OCI-LY1 (cell line): ENCODE results near the gene MTF1.

Experiments used
- H2AFZ ChIP-seq: fragments of 200-600 bp; sonication (generic), shearing (Covaris generic); 2 replicates; pipeline ENCODE4 v1.6.0; 2014; ENCODE audit warnings: antibody characterized with exemption, mild to moderate bottlenecking, low read length
- H3F3A ChIP-seq: fragments of 200-600 bp; sonication (generic), shearing (Covaris generic); 2 replicates; pipeline ENCODE4 v1.6.0; 2014; ENCODE audit warnings: mild to moderate bottlenecking, antibody characterized with exemption, low read length, moderate library complexity; ENCODE audit not compliant: insufficient read depth
- H3K27ac ChIP-seq: fragments of 200-600 bp; sonication (generic); 2 replicates; pipeline ENCODE4 v1.5.1; 2014; ENCODE audit warnings: low read length, mixed run types, mild to moderate bottlenecking, low read depth; ENCODE audit not compliant: poor library complexity, severe bottlenecking
- H3K27me3 ChIP-seq: fragments of 200-600 bp; sonication (generic); 2 replicates; pipeline ENCODE4 v1.6.0; 2014; ENCODE audit warnings: antibody characterized with exemption, mild to moderate bottlenecking, low read length, moderate library complexity; ENCODE audit not compliant: insufficient read depth
- H3K36me3 ChIP-seq: fragments of 200-600 bp; sonication (generic); 2 replicates; pipeline ENCODE4 v1.6.1; 2014; ENCODE audit warnings: mild to moderate bottlenecking, antibody characterized with exemption, low read length, moderate library complexity, mixed read lengths; ENCODE audit not compliant: insufficient read depth
- H3K4me1 ChIP-seq: fragments of 200-600 bp; sonication (generic); 2 replicates; pipeline ENCODE4 v1.5.1; 2014; ENCODE audit warnings: mild to moderate bottlenecking, low read length, moderate library complexity; ENCODE audit not compliant: insufficient read depth, severe bottlenecking
- H3K4me2 ChIP-seq: fragments of 200-600 bp; sonication (generic), shearing (Covaris generic); 2 replicates; pipeline ENCODE4 v1.6.1; 2014; ENCODE audit warnings: low read length
- H3K4me3 ChIP-seq: fragments of 200-600 bp; sonication (generic); 2 replicates; pipeline ENCODE4 v1.5.1; 2014; ENCODE audit warnings: low read length, low read depth, mild to moderate bottlenecking, mixed read lengths; ENCODE audit not compliant: poor library complexity, severe bottlenecking
- H3K79me2 ChIP-seq: fragments of 200-600 bp; shearing (Covaris generic); 2 replicates; pipeline ENCODE4 v1.6.1; 2016; ENCODE audit warnings: mixed run types, low read length, mixed read lengths; ENCODE audit not compliant: insufficient read depth
- H3K9ac ChIP-seq: fragments of 200-600 bp; sonication (generic), shearing (Covaris generic); 2 replicates; pipeline ENCODE4 v1.6.1; 2014; ENCODE audit warnings: mild to moderate bottlenecking, low read length, mixed read lengths
- H3K9me2 ChIP-seq: fragments of 200-600 bp; sonication (generic), shearing (Covaris generic); 2 replicates; pipeline ENCODE4 v1.6.1; 2014; ENCODE audit warnings: low read depth, mild to moderate bottlenecking, low read length, mixed read lengths
- H3K9me3 ChIP-seq: fragments of 200-600 bp; shearing (Covaris generic); 2 replicates; pipeline ENCODE4 v1.6.1; 2014; ENCODE audit warnings: low read length, mixed read lengths
- H4K20me1 ChIP-seq: fragments of 200-600 bp; sonication (generic), shearing (Covaris generic); 2 replicates; pipeline ENCODE4 v1.6.0; 2016; ENCODE audit warnings: mild to moderate bottlenecking, low read length; ENCODE audit not compliant: insufficient read depth
- CTCF ChIP-seq: fragments of 200-600 bp; sonication (generic), shearing (Covaris generic); IDR thresholded peaks from 2 replicates; pipeline ENCODE4 v1.5.1; 2017; ENCODE audit warnings: mild to moderate bottlenecking, antibody characterized with exemption, low read length, moderate library complexity, mixed read lengths
- EZH2 ChIP-seq: fragments of 200-600 bp; sonication (generic), shearing (Covaris generic); IDR thresholded peaks from 2 replicates; pipeline ENCODE4 v1.8.0; 2017; ENCODE audit warnings: borderline replicate concordance, mixed run types, mild to moderate bottlenecking, antibody characterized with exemption, low read length, moderate library complexity, mixed read lengths

Gene MTF1

GRCh38 chr1:37814252-37814651 is 45.1 kb downstream of the MTF1 start:
- peaks cover 1% of the 10 kb centered on the region for H3K4me1 ChIP-seq
- TF ChIP-seq EZH2 = no peak
- TF ChIP-seq CTCF = no peak
- no peaks in the 10 kb centered on the region for H3K79me2 ChIP-seq

GRCh38 chr1:37813529-37814145 is 45.8 kb downstream of the MTF1 start:
- no peak overlapping the region for H3K4me2 ChIP-seq
- no peaks in the 10 kb centered on the region for H3K79me2 ChIP-seq
- TF ChIP-seq EZH2 (no peak), CTCF (no peak)
- H3K36me3 ChIP-seq = peaks cover 22% of the 10 kb centered on the region; the same call in 1 of the 2 replicates
- H3K9ac ChIP-seq = no peak overlapping the region
- H3K9me2 ChIP-seq = no peaks in the 10 kb centered on the region
- H4K20me1 ChIP-seq = no peaks in the 10 kb centered on the region
- H3K27me3 ChIP-seq = no peaks in the 10 kb centered on the region
- no peaks in the 10 kb centered on the region for H3F3A ChIP-seq
- H3K9me3 ChIP-seq = no peaks in the 10 kb centered on the region
- no peak overlapping the region for H3K4me3 ChIP-seq
- no peak overlapping the region for H3K27ac ChIP-seq
- no peak overlapping the region for H2AFZ ChIP-seq
- peaks cover 7% of the 10 kb centered on the region for H3K4me1 ChIP-seq

More at GRCh38 chr1:37814252-37814651, 45.1 kb downstream of the MTF1 start:
- Histone ChIP-seq H3K4me3 (no peak overlapping the region), H3K9me2 (no peaks in the 10 kb centered on the region), H3K27ac (no peak overlapping the region), H3K4me2 (no peak overlapping the region), H3K27me3 (no peaks in the 10 kb centered on the region), H3K9ac (no peak overlapping the region), H3F3A (no peaks in the 10 kb centered on the region), H3K9me3 (no peaks in the 10 kb centered on the region), H3K36me3 (peaks cover 27% of the 10 kb centered on the region; the same call in 1 of the 2 replicates), H2AFZ (no peak overlapping the region), H4K20me1 (no peaks in the 10 kb centered on the region)

- no peak overlapping the region for H3K27ac ChIP-seq
- H3K79me2 ChIP-seq = peaks cover 9% of the 10 kb centered on the region
- H3K4me3 ChIP-seq = no peak overlapping the region
- no peaks in the 10 kb centered on the region for H3K27me3 ChIP-seq
- no peaks in the 10 kb centered on the region for H3F3A ChIP-seq
- H2AFZ ChIP-seq = no peak overlapping the region
- peak; percentile 89 for TF ChIP-seq CTCF
- TF ChIP-seq EZH2 = no peak
- no peaks in the 10 kb centered on the region for H3K9me3 ChIP-seq
- no peak overlapping the region for H3K9ac ChIP-seq
- no peaks in the 10 kb centered on the region for H4K20me1 ChIP-seq
- H3K36me3 ChIP-seq = peaks cover 23% of the 10 kb centered on the region
- no peaks in the 10 kb centered on the region for H3K9me2 ChIP-seq
- H3K4me2 ChIP-seq = no peak overlapping the region
- peaks cover 18% of the 10 kb centered on the region for H3K4me1 ChIP-seq
Measured at GRCh38 chr1:37811027-37811655, 48.3 kb downstream of the MTF1 start.
